WERI-Rb-1 (cell line): ENCODE results near the gene FOCAD.
A peak's percentile ranks its signal among the peaks of the same experiment; 100 is the strongest.

Source experiments
- DNase-seq: peaks from one replicate; pipeline ENCODE4 v3.0.0-alpha.2; 2020
- H3K27ac ChIP-seq: fragments of 250-450 bp; sonication (Bioruptor Pico); 2 replicates; pipeline ENCODE4 v1.5.1; 2020; ENCODE audit warnings: mild to moderate bottlenecking, moderate library complexity
- H3K27me3 ChIP-seq: fragments of 250-450 bp; sonication (Bioruptor Pico); 2 replicates; pipeline ENCODE4 v1.5.1; 2021; ENCODE audit warnings: mild to moderate bottlenecking, low read depth, moderate library complexity; ENCODE audit not compliant: insufficient read depth, severe bottlenecking
- H3K36me3 ChIP-seq: fragments of 250-450 bp; sonication (Bioruptor Pico); 2 replicates; pipeline ENCODE4 v1.5.1; 2020; ENCODE audit warnings: mild to moderate bottlenecking, moderate library complexity
- H3K4me3 ChIP-seq: 2 replicates; pipeline ENCODE4 v1.5.1; 2011; ENCODE audit warnings: low read depth, mild to moderate bottlenecking, control low read depth, low read length
- H3K9me3 ChIP-seq: fragments of 250-450 bp; sonication (Bioruptor Pico); 2 replicates; pipeline ENCODE4 v1.5.1; 2021; ENCODE audit warnings: mild to moderate bottlenecking, moderate library complexity; ENCODE audit not compliant: severe bottlenecking
- TF ChIP-seq, protein P1 (sequence below): IDR thresholded peaks from 2 replicates; pipeline ENCODE4 v1.5.1; 2011; ENCODE audit warnings: low read depth, mild to moderate bottlenecking, control low read depth, inconsistent platforms, low read length

The FOCAD gene

GRCh38 chr9:20783057-20784038, 99.3 kb downstream of the FOCAD start:
- H3K9me3 ChIP-seq, result no peaks in the 10 kb centered on the region
- H3K27me3 ChIP-seq, result no peaks in the 10 kb centered on the region
- TF ChIP-seq, protein P1, sequence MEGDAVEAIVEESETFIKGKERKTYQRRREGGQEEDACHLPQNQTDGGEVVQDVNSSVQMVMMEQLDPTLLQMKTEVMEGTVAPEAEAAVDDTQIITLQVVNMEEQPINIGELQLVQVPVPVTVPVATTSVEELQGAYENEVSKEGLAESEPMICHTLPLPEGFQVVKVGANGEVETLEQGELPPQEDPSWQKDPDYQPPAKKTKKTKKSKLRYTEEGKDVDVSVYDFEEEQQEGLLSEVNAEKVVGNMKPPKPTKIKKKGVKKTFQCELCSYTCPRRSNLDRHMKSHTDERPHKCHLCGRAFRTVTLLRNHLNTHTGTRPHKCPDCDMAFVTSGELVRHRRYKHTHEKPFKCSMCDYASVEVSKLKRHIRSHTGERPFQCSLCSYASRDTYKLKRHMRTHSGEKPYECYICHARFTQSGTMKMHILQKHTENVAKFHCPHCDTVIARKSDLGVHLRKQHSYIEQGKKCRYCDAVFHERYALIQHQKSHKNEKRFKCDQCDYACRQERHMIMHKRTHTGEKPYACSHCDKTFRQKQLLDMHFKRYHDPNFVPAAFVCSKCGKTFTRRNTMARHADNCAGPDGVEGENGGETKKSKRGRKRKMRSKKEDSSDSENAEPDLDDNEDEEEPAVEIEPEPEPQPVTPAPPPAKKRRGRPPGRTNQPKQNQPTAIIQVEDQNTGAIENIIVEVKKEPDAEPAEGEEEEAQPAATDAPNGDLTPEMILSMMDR, result no peak
- DNase-seq, result no peak
- no peak overlapping the region for H3K4me3 ChIP-seq
- no peak overlapping the region for H3K27ac ChIP-seq
- H3K36me3 ChIP-seq, result no peaks in the 10 kb centered on the region

DNA sequence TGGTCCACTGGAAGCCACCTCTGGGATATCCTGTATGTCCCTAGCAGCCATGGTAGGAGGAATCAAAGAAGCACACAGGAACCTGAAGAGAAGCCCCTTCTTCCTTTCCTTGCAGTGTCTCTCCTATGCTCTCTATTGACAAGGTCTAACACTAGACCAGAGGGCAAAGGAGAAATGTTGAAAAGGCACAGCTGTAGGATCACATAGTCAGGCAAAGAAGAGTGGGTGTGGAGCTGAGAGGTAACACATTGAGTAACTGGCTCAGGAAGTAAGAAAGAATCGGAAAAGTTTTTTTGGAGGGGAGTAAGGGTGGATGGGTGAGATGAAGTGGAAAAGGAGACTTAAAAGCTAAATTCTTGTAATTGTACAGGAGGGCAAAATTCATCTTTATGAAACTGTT, 100.1 kb downstream of the FOCAD start:
- Histone ChIP-seq H3K27me3 (no peaks in the 10 kb centered on the region), H3K9me3 (no peaks in the 10 kb centered on the region), H3K27ac (no peak overlapping the region), H3K36me3 (no peaks in the 10 kb centered on the region), H3K4me3 (no peak overlapping the region)
- TF ChIP-seq, protein P1, result no peak
- DNase-seq, result no peak

DNA sequence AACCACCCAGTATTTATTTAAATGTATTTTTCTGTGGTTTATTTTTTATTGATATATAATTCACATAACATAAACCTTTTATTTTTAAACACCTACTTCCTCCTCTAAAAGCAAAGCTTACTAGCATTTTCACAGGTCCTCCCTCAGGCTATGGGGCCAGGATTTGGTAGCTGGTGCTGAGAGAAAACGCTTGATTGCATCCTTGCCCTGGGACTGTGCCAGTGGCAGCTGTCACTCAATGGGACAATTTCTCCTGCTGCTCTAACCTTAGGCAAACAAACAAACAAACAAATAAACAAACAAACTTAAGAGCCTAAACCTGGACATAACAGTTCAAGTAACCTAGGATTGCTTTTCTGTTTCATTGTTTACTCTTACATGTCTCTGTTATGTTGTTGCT, 102.7 kb downstream of the FOCAD start:
- no peaks in the 10 kb centered on the region for H3K36me3 ChIP-seq
- no peaks in the 10 kb centered on the region for H3K27me3 ChIP-seq
- TF ChIP-seq, protein P1, result no peak
- DNase-seq, result no peak
- no peaks in the 10 kb centered on the region for H3K9me3 ChIP-seq
- no peak overlapping the region for H3K27ac ChIP-seq
- no peak overlapping the region for H3K4me3 ChIP-seq

GRCh38 chr9:20788526-20789451, 104.7 kb downstream of the FOCAD start:
- Histone ChIP-seq H3K4me3 (no peak overlapping the region), H3K27ac (no peak overlapping the region), H3K36me3 (no peaks in the 10 kb centered on the region), H3K27me3 (no peaks in the 10 kb centered on the region), H3K9me3 (no peaks in the 10 kb centered on the region)
- peak; percentile 68 for DNase-seq
- TF ChIP-seq, protein P1, result no peak

GRCh38 chr9:20790721-20791120, 106.7 kb downstream of the FOCAD start:
- TF ChIP-seq, protein P1, result no peak
- H3K27me3 ChIP-seq, result no peaks in the 10 kb centered on the region
- no peak overlapping the region for H3K4me3 ChIP-seq
- no peak overlapping the region for H3K27ac ChIP-seq
- no peaks in the 10 kb centered on the region for H3K9me3 ChIP-seq
- no peak for DNase-seq
- H3K36me3 ChIP-seq, result no peaks in the 10 kb centered on the region
